ENCODE data around the gene BRME1. TPM values are rescaled to one million over a fixed set of nuclear protein-coding genes. Genes with fewer than 3 reads are reported as not detected.
A peak's percentile ranks its signal among the peaks of the same experiment; 100 is the strongest.

BRME1 gene
- total RNA-seq, 4 donors from 2014 or later = 1.9 to 2.4 (median 2.2) TPM; not detected in 1

GRCh38 chr19:13850910-13851733 lies 54.8 kb downstream of the BRME1 start:
- Histone ChIP-seq H3K9me3 (no peaks in the 10 kb centered on the region), H3K4me1 (peaks cover 0 to 77% (median 27%) of the 10 kb centered on the region in 3 donors), H3K27ac (peak overlapping the region; percentile 97 to 100 (median 100)), H3K4me3 (peak overlapping the region; percentile 4 to 50), H3K27me3 (no peaks in the 10 kb centered on the region), H3K36me3 (no peaks in the 10 kb centered on the region)
- TF ChIP-seq EP300 (IDR thresholded peaks at IDR 0.05) (no peak), POLR2AphosphoS5 (IDR thresholded peaks at IDR 0.05) (peak; percentile 97), POLR2A (IDR thresholded peaks at IDR 0.05) (peak in 1 of 2 donors; percentile 22)
- 0 to 4% methylated on average over 7 to 10 of the region's 26 CpGs for WGBS, 2 donors (ENCODE audit: low coverage in 1 of 2)
- peak; percentile 72 for ATAC-seq

GRCh38 chr19:13849991-13850909 lies 55.7 kb downstream of the BRME1 start:
- H3K4me1 ChIP-seq = peaks cover 0 to 82% (median 31%) of the 10 kb centered on the region in 3 donors
- 38 to 90% methylated on average over 6 of the region's 66 CpGs for WGBS, 2 donors (ENCODE audit: low coverage in 1 of 2)
- no peaks in the 10 kb centered on the region for H3K36me3 ChIP-seq
- no peaks in the 10 kb centered on the region for H3K9me3 ChIP-seq
- TF ChIP-seq EP300 (IDR thresholded peaks at IDR 0.05) (no peak), POLR2A (IDR thresholded peaks at IDR 0.05) (peak; percentile 32 to 53), CTCF (IDR thresholded peaks at IDR 0.05) (no peak), POLR2AphosphoS5 (IDR thresholded peaks at IDR 0.05) (peak; percentile 8)
- no peaks in the 10 kb centered on the region for H3K27me3 ChIP-seq
- peak overlapping the region; percentile 97 to 100 (median 100) for H3K27ac ChIP-seq
- H3K4me3 ChIP-seq = peak overlapping the region; percentile 4 to 50
- peak; percentile 59 for ATAC-seq

- Histone ChIP-seq H3K27me3 (no peaks in the 10 kb centered on the region), H3K4me3 (no peak overlapping the region), H3K27ac (peak overlapping the region; percentile 97 to 100 (median 100)), H3K4me1 (peaks cover 0 to 90% (median 32%) of the 10 kb centered on the region in 3 donors), H3K9me3 (no peaks in the 10 kb centered on the region), H3K36me3 (no peaks in the 10 kb centered on the region)
- 37 to 46% methylated on average over 8 to 9 of the region's 16 CpGs for WGBS, 2 donors (ENCODE audit: low coverage in 1 of 2)
- ATAC-seq = no peak
- no peak for TF ChIP-seq POLR2AphosphoS5 (IDR thresholded peaks at IDR 0.05)
- no peak for TF ChIP-seq CTCF (IDR thresholded peaks at IDR 0.05)
- no peak for TF ChIP-seq EP300 (IDR thresholded peaks at IDR 0.05)
- no peak for TF ChIP-seq POLR2A (IDR thresholded peaks at IDR 0.05)
Observed at GRCh38 chr19:13848798-13849676, 56.9 kb downstream of the BRME1 start.

- ATAC-seq = no peak
- H3K4me1 ChIP-seq = peaks cover 0 to 93% (median 39%) of the 10 kb centered on the region in 3 donors
- 74 to 75% methylated on average over 4 of the region's 4 CpGs for WGBS, 2 donors (ENCODE audit: low coverage in 1 of 2)
Observed at GRCh38 chr19:13848340-13848677, 57.6 kb downstream of the BRME1 start.

More at GRCh38 chr19:13848340-13848677, 57.6 kb downstream of the BRME1 start:
- peak overlapping the region; percentile 97 to 100 (median 100) for H3K27ac ChIP-seq
- TF ChIP-seq POLR2AphosphoS5 (IDR thresholded peaks at IDR 0.05) = no peak
- no peak for TF ChIP-seq POLR2A (IDR thresholded peaks at IDR 0.05)
- no peak for TF ChIP-seq EP300 (IDR thresholded peaks at IDR 0.05)
- TF ChIP-seq CTCF (IDR thresholded peaks at IDR 0.05) = no peak
- H3K36me3 ChIP-seq = no peaks in the 10 kb centered on the region
- H3K4me3 ChIP-seq = no peak overlapping the region
- H3K27me3 ChIP-seq = no peaks in the 10 kb centered on the region
- H3K9me3 ChIP-seq = no peaks in the 10 kb centered on the region
